Embryonic facial prominence (tissue), 1 donor: Measurements from ENCODE around the gene MYO5A.
"Not testable (repeated sequence)": the region's sequence is repeated elsewhere in the genome, so short reads cannot be mapped to it uniquely, and the experiment has no call there.

Experiments
- DNase-seq: peaks from one replicate; pipeline ENCODE4 v3.0.0-alpha.2; 2016; ENCODE audit errors: extremely low spot score

The MYO5A gene

DNA sequence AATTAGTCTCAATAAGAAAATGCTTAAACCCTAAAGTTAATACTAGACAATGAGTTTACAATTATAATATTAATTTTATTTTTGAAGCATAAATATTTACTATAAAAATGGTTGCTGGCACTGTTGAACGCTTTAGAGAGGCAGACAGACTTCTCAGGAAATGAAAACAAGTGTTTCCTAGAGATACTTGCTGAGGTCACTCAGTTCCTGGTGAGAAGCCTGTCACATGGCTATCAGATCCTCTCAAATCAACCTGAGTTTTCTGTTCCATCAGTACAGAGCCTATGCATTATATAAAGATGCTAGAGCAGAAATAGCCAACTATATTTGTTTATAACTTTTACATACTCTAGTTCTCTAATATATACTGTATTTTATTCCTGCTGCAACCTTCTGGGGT, 109.2 kb downstream of the MYO5A start:
- no peak for DNase-seq

DNA sequence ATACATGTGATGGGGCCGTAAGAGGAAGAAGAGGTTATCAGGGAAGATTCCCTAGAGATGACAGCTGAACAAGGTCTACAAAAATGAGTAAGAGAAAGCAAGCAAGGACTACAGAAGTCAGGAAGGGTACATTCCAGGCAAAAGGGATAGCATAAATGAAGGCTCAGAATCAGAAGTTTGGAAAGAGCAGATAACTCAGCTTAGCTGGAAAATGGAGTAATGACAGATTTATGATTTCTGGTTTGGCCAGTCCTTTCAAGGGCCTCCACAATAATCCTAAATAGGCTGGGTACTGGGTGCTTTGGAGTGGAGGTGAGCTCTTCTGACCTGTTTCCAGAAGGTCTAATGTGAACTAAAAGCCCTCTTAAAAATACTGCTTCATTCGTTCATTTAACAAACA, 110.7 kb downstream of the MYO5A start:
- no peak for DNase-seq

DNA sequence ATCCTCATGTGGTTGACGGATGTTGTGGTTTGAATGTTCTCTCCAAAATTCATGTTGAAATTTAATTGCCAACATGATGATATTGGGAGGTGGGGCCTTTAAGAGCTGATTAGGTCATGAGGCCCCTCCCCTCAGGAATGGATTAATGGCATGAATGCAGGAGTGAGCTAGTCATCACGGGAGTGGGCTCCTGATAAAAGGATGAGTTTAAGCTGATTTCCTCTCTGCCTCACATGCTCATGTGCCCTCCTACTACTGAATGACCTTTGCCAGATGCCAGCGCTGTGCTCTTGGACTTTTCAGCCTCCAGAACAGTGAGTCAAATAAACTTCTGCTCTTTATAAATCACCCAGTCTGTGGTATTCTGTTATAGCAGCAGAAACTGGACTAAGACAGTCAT, 111.2 kb downstream of the MYO5A start:
- DNase-seq, result no peak

DNA sequence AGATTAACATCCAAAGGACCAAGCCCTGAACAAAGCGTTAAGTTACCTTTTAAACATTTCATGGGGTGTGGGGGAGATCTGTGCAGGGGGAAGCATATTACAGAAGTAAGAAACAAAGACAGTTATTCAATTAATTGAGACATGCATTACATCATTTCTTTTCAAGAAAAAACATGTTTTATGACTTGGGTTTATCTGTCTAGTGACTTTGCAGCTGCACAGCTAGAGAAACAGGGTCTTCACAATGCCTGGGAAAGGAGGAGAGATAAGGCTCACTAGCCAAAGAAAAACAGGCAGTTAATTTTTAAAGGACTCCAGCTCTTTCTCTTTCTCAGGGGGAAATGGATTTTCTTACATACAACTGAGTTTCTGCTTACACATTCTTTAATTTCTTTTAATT, 112.1 kb downstream of the MYO5A start:
- not testable (repeated sequence) for DNase-seq

DNA sequence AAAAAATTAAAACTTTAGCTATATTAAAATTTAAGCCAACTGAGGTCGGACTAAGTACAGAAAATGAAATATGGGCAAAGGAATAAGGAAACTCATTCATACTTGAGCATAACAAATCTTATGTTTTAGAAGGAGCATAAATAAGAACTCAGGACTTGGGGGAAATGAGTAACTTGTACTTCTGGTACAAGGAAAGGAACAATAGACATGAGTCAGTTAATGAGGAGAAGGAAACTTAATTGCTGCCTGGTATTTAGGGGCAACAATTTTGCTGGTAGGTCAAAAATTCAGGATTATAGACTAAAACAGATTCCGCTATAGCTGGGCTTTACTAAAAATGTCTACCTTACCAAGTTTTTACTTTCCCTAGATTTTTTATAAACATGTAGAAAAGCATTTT, 113.1 kb downstream of the MYO5A start:
- no peak for DNase-seq

DNA sequence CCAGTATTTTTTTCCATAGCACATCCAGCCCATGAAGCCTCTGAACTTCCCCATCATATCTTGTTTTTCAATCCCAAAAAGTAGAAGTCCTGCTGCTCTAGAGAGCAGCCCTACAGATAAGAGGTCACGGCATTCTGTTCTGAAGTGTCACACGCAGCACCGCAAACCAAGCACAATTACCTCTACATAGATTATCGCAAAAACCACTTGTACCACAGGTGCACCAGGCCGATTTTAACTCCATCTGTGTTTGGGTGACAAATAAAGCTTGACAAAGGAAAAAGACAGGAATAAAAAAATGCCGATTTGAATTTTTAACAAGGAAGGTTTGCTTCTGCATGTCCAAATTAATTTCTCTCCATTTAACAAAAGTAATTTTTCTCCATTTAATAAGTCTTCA, 113.7 kb downstream of the MYO5A start:
- DNase-seq, result no peak

DNA sequence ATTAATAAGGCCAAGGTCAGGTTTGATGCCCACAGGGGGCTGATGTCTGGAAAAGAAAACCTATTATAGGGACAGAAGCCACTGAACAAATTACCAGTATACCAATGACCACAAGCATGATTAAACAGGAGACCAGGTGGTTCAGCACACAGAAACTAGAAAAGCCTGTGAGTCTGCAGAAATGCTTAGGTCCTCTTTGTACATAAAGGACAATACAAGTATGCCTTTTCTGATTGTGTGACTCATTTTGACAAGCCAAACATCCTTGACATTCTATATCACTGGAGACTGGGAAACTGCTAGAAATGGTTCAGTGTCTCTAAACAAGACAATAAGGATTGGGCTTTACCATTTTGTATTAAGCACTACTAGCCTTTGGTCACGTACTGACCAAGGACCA, 119.9 kb downstream of the MYO5A start:
- DNase-seq, result no peak

DNA sequence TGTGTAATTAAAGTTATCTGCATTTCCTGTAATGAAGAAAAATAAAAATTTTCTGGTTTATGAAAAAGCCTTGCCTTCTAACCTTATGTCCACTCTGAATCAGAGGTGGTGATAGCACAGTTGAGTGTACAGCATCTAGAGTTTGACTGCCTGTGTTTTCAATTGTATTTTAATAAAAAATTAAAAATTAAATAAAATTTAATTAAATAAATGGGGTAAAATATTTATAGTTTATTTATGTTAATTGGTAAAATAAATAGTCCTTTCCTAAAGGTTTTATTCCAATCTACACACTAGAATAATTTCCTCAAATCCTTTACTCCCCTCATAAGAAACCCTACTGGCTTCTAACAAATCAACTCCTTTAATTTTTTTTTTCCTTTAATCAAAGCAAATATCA, 121.3 kb downstream of the MYO5A start:
- DNase-seq, result no peak

DNA sequence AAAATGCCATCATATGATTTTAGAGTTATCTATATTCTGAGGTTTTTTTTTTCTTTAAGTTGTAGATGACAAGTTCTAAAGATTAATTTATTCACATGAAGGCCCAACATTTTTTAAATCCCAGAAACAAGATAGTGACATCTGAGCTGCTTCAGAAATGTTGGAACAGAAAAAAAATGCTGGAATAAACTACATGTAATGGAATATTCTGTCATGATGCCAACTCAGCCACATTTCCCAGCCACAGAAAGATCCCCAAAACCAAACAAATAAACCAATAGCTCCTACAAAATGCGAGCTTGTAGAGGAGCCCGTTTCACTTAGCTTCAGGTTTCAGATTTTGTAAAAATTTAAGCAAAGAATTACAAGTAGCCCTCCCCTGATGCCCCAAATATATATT, 122.1 kb downstream of the MYO5A start:
- DNase-seq, result no peak

DNA sequence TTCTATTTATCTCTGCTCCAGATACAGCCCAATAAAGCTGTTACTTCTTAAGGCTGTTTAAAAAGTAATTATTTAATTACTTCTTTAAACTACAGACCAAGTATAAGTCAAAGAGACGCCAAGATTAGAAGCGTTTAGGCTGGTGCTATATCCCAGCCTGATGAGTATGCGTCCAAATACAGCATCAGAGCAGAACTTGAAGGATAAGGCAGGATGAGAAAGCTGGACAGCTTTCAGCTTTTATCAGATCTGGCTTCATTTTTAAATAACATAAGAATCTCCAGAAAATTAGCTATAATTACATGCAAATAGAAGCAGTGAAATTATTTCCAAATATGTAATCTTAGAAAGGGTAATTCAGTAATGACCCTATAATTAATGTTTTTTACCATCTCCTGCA, 122.8 kb downstream of the MYO5A start:
- DNase-seq, result no peak

DNA sequence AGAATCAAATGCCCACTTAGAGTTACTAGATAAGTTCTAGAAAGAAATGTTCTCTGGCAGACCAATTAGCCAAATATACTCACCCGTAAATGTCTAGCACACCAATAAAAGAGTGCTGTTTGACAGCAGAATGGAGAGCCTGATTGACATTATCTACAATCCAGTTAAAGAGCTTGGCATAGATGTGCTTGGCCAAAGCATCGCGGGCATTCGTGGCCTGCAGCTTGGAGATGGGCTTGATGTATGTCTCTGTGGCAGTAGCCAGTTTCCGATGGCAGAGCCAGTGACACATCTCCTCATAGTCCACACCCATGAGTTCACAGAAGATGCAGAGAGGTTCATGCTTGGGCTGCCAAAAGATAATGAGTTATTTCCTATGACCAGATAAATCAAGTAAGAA, 131.6 kb downstream of the MYO5A start:
- no peak for DNase-seq

DNA sequence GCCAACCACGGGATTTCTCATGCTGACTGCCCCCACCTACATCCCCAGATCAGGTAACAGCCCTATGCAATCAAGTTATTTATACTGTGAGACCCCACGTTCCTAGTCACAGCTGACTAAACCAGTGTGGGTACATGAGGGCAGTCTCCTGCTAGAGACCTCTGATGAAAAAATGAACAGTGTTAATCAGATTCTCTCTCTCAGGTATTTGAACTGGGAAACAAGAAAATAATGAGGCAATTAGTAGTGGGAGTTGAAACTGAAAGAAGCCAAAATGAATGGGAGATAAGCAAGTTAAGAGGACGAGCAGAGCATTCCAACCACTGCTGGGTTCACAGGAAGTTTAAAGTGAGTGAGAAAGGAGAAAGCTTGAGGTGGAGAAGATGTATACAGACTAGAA, 134.6 kb downstream of the MYO5A start:
- DNase-seq, result no peak

DNA sequence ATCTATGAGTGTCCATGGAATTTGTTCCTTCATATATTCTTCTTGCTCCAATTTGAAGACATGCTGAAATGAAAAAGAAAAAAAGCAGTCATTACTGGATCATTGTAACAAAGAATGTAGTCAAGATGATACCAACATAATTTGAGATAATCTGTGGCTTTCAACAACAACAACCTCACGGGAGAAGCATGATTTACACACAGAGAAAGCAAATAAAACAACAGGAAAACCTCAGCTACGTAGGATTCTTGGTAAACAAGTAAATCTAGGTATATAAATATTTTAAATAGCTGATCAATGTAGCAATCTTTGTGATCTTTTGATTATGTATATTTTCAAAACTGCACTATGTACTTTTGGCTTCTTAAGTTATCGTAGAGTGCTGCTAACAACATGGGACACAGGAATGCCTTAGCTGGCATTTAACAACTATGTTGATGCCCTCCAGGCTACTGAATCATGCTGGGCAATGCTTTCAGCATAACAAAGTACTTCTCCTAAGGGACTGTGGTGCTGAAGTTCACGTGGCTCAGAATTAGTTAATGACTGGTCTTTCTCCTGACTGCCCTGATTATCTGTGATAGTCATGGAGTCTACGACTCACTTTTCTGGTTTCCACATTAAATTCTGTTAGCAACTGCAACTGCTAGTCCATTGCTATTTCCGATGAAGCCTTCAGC, 136.5 kb downstream of the MYO5A start:
- no peak for DNase-seq

DNA sequence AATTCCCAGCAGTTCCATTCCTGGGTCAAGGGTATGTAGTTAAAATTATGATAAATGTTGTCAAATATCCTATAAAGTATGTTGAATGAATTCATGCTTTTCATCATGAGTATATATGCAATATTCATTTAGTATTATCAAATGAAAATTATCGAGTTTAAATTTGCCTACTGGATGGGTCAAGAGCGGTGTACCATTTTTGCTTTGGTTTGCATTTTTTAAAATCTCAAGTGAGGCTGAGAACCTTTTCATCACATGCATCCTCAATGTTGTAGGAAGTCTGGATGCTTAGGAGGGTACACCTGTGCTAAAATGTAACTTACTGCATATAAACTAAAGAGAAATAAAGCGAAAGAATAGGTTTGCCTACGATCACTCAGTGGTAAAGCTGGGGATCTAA, 137.6 kb downstream of the MYO5A start:
- no peak for DNase-seq

DNA sequence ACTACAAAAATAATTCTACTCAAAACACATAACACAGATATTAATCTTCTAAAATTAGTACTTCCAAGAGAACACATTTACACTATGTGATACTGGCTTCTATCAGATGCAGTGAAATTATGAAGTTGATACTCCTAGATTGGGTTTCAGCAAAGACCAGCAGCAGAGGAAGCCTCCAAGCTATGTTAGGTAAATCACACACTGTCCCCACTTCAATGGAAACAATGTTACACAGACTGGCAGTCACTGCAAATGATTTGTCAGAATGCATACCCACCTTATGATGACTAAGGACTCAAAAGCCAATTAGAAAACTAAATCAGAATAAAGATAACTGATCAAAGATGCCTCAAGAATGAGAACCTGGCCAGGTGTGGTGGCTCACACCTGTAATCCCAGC, 143.0 kb downstream of the MYO5A start:
- DNase-seq, result no peak

DNA sequence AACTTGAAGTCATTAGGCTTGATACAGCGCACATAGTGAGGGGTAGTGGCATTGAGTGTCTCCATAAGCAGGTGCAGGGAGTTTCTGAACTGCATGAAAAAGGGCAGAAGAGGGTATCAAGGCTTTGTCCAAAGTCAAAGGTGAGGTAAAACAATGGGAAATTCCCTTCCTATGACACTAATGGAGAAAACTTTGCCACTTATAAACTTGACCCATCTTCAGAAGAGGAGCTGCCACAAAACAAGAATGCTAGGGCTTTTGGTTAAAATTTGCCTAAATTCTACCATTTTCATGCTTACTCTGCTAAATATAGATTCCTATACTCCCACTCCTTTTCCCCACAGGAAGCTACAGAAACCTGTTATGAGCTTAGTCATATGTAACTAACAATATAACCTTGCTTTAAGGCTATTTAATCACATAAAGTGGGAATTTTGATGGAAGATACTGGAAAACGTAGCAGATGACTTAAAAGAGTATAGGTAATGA, 145.5 kb downstream of the MYO5A start:
- DNase-seq, result no peak

DNA sequence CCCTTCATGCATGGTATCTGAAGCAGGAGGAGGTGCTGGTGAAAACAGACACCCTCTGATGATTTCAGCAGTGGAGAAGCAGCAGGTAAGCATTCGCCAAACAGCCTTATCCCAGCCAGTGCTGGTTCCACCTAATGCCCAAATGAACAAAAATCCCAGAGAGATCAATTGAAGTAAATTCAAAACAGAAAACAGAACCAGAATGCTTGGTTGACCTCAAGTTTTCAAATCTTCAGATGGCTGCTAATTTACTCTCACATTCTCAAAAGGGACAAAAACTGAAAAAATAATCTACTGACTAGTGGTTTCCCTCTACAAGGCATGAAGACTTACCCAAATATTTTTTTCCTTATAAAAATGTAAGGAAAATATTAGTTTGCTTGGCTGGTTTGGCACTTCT, 146.0 kb downstream of the MYO5A start:
- no peak for DNase-seq

DNA sequence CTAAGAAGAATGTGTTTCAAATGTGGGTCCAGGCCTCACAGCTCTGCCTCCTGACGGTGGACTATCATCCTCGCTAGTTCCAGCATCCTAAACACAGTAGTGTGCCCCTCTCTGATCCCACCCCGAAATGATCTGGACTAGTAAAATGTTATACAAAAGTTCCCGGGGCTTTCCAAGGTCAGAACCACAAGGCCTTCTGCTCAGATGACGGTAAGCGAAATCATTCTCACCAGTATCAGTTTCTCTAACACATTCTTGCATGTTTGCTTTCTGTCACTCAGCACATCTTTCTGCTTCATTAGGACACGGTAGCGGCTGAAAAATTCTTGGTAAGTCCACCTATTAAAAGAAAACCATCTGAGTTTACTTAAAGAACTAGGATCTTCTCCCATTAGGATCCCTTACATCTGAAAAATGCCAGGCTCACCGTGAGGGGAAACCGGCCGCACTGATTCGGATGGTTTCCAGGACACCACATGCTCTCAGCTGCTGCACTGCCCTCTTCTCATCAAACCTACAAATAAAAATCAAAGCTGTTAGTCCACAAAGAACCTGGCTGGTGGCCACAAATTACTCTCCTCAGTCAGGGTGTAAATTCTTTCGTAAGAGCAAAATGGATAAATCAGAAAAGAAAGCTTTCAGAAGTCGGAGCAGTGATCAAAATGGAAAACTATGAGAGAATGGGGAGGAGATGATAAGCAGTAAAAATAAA, 149.1 kb downstream of the MYO5A start:
- DNase-seq, result no peak

DNA sequence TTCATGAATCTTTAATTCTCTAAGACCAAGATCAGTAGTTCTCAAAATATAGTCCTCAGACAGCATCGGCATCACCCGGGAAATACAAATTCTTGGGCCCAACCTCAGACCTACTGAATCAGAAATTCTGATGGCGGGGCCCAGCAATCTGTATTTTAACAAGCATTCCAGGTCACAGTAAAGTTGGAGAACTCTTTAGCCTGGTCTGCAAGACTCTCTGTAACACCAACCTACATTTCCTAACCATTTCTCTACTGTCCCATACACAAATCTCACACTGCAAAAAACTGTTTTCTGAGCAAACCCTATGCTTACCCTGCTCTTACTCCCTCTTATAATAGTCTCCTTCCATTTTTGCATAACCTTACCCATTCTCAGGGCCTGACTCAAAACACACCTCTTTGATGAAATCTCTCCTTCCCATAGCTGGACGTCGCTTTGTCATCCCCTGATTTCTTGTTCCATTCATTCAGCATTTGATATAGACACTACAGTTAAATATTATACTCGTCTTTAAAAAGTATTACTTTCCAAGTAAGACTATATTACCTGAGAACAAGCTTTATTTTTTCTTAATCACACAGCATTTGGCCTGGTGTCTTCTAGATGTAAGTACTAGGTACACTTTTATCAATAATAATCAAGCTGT, 149.8 kb downstream of the MYO5A start:
- no peak for DNase-seq

DNA sequence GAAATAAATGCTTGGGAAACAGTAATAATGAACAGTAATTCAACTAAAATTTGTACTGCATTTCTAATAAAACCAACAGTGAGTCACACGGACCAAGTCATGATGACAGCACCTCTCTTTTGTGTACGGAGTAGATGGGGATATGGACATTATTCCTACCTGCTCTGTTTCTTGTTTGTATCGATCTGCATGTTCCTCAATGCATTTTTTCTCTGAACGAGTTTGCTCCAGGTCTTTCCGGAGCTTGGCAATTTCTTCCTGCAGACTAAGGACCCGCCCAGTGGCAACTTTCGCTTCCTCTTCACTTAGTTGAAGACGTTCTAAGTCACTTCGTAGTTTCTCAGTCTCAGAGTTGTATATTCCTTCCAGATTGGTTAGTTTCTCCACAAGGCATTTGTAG, 158.7 kb downstream of the MYO5A start:
- DNase-seq, result no peak

DNA sequence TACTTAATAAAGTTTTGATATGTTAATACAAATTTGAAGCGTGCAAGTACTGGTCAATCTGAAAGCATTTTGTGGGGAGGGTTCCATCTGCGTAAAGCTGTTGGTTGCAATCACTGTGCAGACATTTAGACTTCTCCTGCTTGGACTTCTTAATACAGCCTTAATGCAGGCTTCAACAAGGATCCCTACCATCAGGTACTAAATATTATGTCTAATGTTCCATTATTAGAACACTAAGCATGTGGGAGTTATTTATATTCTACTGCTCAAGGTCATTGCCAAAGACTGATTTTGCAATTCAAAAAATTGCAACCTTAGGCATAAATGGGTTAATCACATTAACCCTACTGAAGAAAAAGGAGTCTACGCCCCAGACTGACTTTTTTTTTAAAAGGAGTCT, 159.2 kb downstream of the MYO5A start:
- no peak for DNase-seq

DNA sequence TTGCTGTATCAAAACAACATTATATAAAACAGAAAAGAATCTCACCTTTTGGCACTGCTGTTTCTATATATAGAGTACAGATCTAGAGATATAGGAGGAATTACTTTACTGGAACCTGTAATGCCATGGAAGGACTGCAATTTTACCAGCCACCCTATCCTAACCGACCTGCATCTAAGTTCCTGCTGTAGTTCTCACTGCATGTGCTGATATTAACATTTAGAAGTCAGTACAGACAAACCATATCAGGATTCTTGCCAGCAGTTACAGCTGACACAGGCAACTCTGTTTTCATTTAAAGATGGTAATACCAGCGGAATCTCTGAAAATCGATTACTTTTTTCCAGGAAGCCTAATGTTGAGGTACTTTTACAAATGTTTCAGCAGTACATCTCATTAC, 159.7 kb downstream of the MYO5A start:
- no peak for DNase-seq

DNA sequence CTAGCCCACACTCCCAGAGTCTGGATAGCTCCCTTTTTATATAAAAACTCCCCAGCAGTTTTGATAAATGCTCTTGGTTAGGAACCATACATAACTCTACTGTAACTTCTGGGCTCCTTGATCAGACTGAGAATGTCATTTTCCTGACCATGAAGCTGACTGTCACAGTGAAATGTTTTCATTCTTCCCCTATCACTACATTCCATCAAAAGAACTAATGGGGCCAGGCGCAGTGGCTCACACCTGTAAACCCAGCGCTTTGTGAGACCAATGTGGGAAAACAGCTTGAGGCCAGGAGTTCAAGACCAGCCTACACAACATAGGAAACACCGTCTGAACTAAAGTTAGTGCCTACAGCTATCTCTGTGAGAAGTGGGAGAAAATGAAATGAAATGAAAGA, 160.3 kb downstream of the MYO5A start:
- no peak for DNase-seq
